Fibroblast of pulmonary artery (primary cell): Measurements from ENCODE around the gene SIM1.

Experiments
- DNase-seq: peaks from one replicate; pipeline ENCODE4 v3.0.0-alpha.2; 2010; ENCODE audit warnings: low read depth
- H3K4me3 ChIP-seq: replicated peaks from 2 replicates; pipeline ENCODE4 v1.5.1; 2011; ENCODE audit warnings: low read depth, mild to moderate bottlenecking, control low read depth, low read length, moderate library complexity
- CTCF ChIP-seq: IDR thresholded peaks from 2 replicates; pipeline ENCODE4 v1.5.1; 2011; ENCODE audit warnings: mild to moderate bottlenecking, control low read depth, low read length, inconsistent platforms; ENCODE audit errors: missing control alignments

The SIM1 gene

GRCh38 chr6:100382767-100383195, 81.9 kb downstream of the SIM1 start:
- no peak for TF ChIP-seq CTCF
- DNase-seq: no peak
- H3K4me3 ChIP-seq: no peak overlapping the region

- TF ChIP-seq CTCF: no peak
- no peak for DNase-seq
- H3K4me3 ChIP-seq: no peak overlapping the region
Measured at GRCh38 chr6:100382031-100382430, 82.7 kb downstream of the SIM1 start.

GRCh38 chr6:100381111-100381510, 83.6 kb downstream of the SIM1 start:
- DNase-seq: peak; percentile 35
- TF ChIP-seq CTCF: no peak
- H3K4me3 ChIP-seq: no peak overlapping the region

GRCh38 chr6:100379386-100379785, 85.3 kb downstream of the SIM1 start:
- H3K4me3 ChIP-seq: no peak overlapping the region
- DNase-seq: peak; percentile 9
- no peak for TF ChIP-seq CTCF

- no peak for TF ChIP-seq CTCF
- no peak overlapping the region for H3K4me3 ChIP-seq
- DNase-seq: no peak
Measured at GRCh38 chr6:100378576-100378975, 86.1 kb downstream of the SIM1 start.

- H3K4me3 ChIP-seq: no peak overlapping the region
- no peak for TF ChIP-seq CTCF
- DNase-seq: no peak
Measured at GRCh38 chr6:100376103-100376502, 88.6 kb downstream of the SIM1 start.

GRCh38 chr6:100372326-100373091, 92.2 kb downstream of the SIM1 start:
- no peak overlapping the region for H3K4me3 ChIP-seq
- TF ChIP-seq CTCF: no peak
- DNase-seq: no peak
